ENCODE data around the gene MTFMT.

DNA sequence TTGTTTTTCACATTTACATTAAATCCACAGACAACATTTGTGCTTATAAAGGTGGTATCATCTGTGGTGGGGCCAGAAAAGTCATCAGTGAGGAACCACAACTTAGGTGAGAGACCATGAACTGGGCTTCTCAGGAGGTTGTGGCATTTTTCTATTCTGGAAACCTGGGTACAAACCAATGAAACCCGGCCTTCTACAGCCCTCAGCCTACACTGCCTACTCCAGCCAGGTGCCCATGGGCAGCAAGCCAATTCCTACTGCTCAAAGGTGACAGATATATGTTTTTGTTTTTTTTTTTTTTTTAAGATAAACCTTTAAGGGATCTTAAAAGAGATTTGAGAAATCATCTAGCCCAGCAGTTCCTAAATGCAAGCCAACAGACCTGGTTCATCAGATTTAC, 60.0 kb downstream of the MTFMT start:
- TF ChIP-seq EP300 (IDR thresholded peaks at IDR 0.05; ENCODE audit: borderline replicate concordance) = no peak
- no peak for TF ChIP-seq TEAD4 (IDR thresholded peaks at IDR 0.05)
- TF ChIP-seq, protein P1, sequence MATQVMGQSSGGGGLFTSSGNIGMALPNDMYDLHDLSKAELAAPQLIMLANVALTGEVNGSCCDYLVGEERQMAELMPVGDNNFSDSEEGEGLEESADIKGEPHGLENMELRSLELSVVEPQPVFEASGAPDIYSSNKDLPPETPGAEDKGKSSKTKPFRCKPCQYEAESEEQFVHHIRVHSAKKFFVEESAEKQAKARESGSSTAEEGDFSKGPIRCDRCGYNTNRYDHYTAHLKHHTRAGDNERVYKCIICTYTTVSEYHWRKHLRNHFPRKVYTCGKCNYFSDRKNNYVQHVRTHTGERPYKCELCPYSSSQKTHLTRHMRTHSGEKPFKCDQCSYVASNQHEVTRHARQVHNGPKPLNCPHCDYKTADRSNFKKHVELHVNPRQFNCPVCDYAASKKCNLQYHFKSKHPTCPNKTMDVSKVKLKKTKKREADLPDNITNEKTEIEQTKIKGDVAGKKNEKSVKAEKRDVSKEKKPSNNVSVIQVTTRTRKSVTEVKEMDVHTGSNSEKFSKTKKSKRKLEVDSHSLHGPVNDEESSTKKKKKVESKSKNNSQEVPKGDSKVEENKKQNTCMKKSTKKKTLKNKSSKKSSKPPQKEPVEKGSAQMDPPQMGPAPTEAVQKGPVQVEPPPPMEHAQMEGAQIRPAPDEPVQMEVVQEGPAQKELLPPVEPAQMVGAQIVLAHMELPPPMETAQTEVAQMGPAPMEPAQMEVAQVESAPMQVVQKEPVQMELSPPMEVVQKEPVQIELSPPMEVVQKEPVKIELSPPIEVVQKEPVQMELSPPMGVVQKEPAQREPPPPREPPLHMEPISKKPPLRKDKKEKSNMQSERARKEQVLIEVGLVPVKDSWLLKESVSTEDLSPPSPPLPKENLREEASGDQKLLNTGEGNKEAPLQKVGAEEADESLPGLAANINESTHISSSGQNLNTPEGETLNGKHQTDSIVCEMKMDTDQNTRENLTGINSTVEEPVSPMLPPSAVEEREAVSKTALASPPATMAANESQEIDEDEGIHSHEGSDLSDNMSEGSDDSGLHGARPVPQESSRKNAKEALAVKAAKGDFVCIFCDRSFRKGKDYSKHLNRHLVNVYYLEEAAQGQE (IDR thresholded peaks at IDR 0.05; ENCODE audit: low read depth) = no peak
- no peak for TF ChIP-seq RAD21 (IDR thresholded peaks at IDR 0.05; ENCODE audit: low read depth)
- TF ChIP-seq CREB1 (IDR thresholded peaks at IDR 0.05; ENCODE audit: low read depth) = no peak

Measured in Ishikawa (cell line).